ENCODE measurements around the gene KIF4A.

- TF ChIP-seq CTCF (IDR thresholded peaks at IDR 0.05) (no peak), POLR2A (IDR thresholded peaks at IDR 0.05; ENCODE audit: low read depth) (no peak)
Observed at GRCh38 chrX:70423936-70424675, 134.2 kb downstream of the KIF4A start.
